SK-N-SH treated with all-trans-retinoic acid at 6 μM for 48 hours (cell line): ENCODE results near the gene SOCS1.

Experiments
- ATAC-seq: fragments of 200-7000 bp; cut with Tn5 transposase; 3 replicates; pipeline ENCODE4 v1.9.1; 2020; ENCODE audit warnings: mild to moderate bottlenecking, moderate library complexity
- ARNTL ChIP-seq: fragments of 450-650 bp; formaldehyde crosslinking; IDR thresholded peaks from 2 replicates; pipeline ENCODE4 v1.5.0; 2020; ENCODE audit warnings: low read depth, mild to moderate bottlenecking, moderate library complexity, borderline replicate concordance
- BACH2 ChIP-seq: fragments of 250-450 bp; sonication (Bioruptor Pico); IDR thresholded peaks from 2 replicates; pipeline ENCODE4 v1.9.0; 2021; ENCODE audit warnings: mild to moderate bottlenecking, borderline replicate concordance
- CREB5 ChIP-seq: fragments of 250-450 bp; sonication (Bioruptor Pico); IDR thresholded peaks from 2 replicates; pipeline ENCODE4 v1.5.1; 2020; ENCODE audit warnings: low read depth, mild to moderate bottlenecking, moderate library complexity
- CSDC2 ChIP-seq: fragments of 250-450 bp; sonication (Bioruptor Pico); IDR thresholded peaks from 2 replicates; pipeline ENCODE4 v1.5.0; 2020; ENCODE audit warnings: mild to moderate bottlenecking, moderate library complexity
- CSRNP3 ChIP-seq: fragments of 250-450 bp; sonication (Bioruptor Pico); IDR thresholded peaks from 2 replicates; pipeline ENCODE4 v1.5.1; 2021; ENCODE audit warnings: mild to moderate bottlenecking, moderate library complexity
- ESRRG ChIP-seq: fragments of 250-450 bp; sonication (Bioruptor Pico); IDR thresholded peaks from 2 replicates; pipeline ENCODE4 v1.6.1; 2021; ENCODE audit warnings: mild to moderate bottlenecking
- GLIS3 ChIP-seq: fragments of 250-450 bp; sonication (Bioruptor Pico); IDR thresholded peaks from 2 replicates; pipeline ENCODE4 v1.5.0; 2020; ENCODE audit warnings: mild to moderate bottlenecking, moderate library complexity
- ISL1 ChIP-seq: fragments of 250-450 bp; sonication (Bioruptor Pico); IDR thresholded peaks from 2 replicates; pipeline ENCODE4 v2.1.2; 2022; ENCODE audit warnings: mild to moderate bottlenecking, moderate library complexity
- OSR1 ChIP-seq: fragments of 250-450 bp; sonication (Bioruptor Pico); IDR thresholded peaks from 2 replicates; pipeline ENCODE4 v1.8.0; 2022; ENCODE audit warnings: moderate library complexity, mild to moderate bottlenecking, inconsistent platforms
- PATZ1 ChIP-seq: fragments of 250-450 bp; sonication (Bioruptor Pico); IDR thresholded peaks from 2 replicates; pipeline ENCODE4 v1.8.0; 2020; ENCODE audit warnings: mild to moderate bottlenecking, moderate library complexity, borderline replicate concordance
- RARB ChIP-seq: fragments of 250-450 bp; sonication (Bioruptor Pico); IDR thresholded peaks from 2 replicates; pipeline ENCODE4 v1.8.0; 2021; ENCODE audit warnings: mild to moderate bottlenecking, moderate library complexity
- SNAI2 ChIP-seq: fragments of 250-450 bp; sonication (Bioruptor Pico); IDR thresholded peaks from 2 replicates; pipeline ENCODE4 v1.5.0; 2020; ENCODE audit warnings: mild to moderate bottlenecking, moderate library complexity
- TCF4 ChIP-seq: fragments of 250-450 bp; sonication (Bioruptor Pico); IDR thresholded peaks from 2 replicates; pipeline ENCODE4 v1.8.0; 2021; ENCODE audit warnings: mild to moderate bottlenecking, moderate library complexity, borderline replicate concordance
- TOX ChIP-seq: fragments of 250-450 bp; sonication (Bioruptor Pico); IDR thresholded peaks from 2 replicates; pipeline ENCODE4 v1.8.0; 2021; ENCODE audit warnings: mild to moderate bottlenecking, moderate library complexity, borderline replicate concordance
- TSHZ2 ChIP-seq: fragments of 250-450 bp; sonication (Bioruptor Pico); IDR thresholded peaks from 2 replicates; pipeline ENCODE4 v1.5.0; 2020; ENCODE audit warnings: mild to moderate bottlenecking, moderate library complexity
- ZC3H10 ChIP-seq: fragments of 250-450 bp; sonication (Bioruptor Pico); IDR thresholded peaks from 2 replicates; pipeline ENCODE4 v1.5.1; 2021; ENCODE audit warnings: mild to moderate bottlenecking, moderate library complexity
- ZFP3 ChIP-seq: fragments of 250-450 bp; sonication (Bioruptor Pico); IDR thresholded peaks from 2 replicates; pipeline ENCODE4 v1.5.0; 2020; ENCODE audit warnings: mild to moderate bottlenecking, moderate library complexity
- ZFP30 ChIP-seq: fragments of 450-650 bp; formaldehyde crosslinking; IDR thresholded peaks from 2 replicates; pipeline ENCODE4 v1.5.0; 2022; ENCODE audit warnings: mild to moderate bottlenecking, moderate library complexity
- ZNF565 ChIP-seq: fragments of 450-650 bp; formaldehyde crosslinking; conservative IDR thresholded peaks from 2 replicates; pipeline ENCODE4 v1.5.0; 2020; ENCODE audit warnings: low read depth, mild to moderate bottlenecking, moderate library complexity
- ZNF70 ChIP-seq: fragments of 450-650 bp; formaldehyde crosslinking; IDR thresholded peaks from 2 replicates; pipeline ENCODE4 v1.5.0; 2020; ENCODE audit warnings: mild to moderate bottlenecking, moderate library complexity
- ZNF8 ChIP-seq: fragments of 450-650 bp; formaldehyde crosslinking; IDR thresholded peaks from 2 replicates; pipeline ENCODE4 v1.5.0; 2020; ENCODE audit warnings: mild to moderate bottlenecking, moderate library complexity

Gene SOCS1

GRCh38 chr16:11250091-11250785, 5.8 kb downstream of the SOCS1 start:
- TF ChIP-seq ESRRG (no peak), ZFP30 (CRISPR knock-in tag) (no peak), PATZ1 (no peak), TCF4 (CRISPR knock-in tag) (no peak), CSDC2 (CRISPR knock-in tag) (no peak), ZFP3 (CRISPR knock-in tag) (no peak), TOX (CRISPR knock-in tag) (no peak), ZNF8 (CRISPR knock-in tag) (no peak), BACH2 (CRISPR knock-in tag) (no peak), GLIS3 (CRISPR knock-in tag) (no peak), ZNF565 (CRISPR knock-in tag) (no peak), OSR1 (no peak), ISL1 (CRISPR knock-in tag) (no peak), CREB5 (CRISPR knock-in tag) (no peak), ZC3H10 (CRISPR knock-in tag) (no peak), ARNTL (CRISPR knock-in tag) (no peak), SNAI2 (CRISPR knock-in tag) (no peak), TSHZ2 (CRISPR knock-in tag) (no peak), RARB (CRISPR knock-in tag) (no peak)
- ATAC-seq, result peak; percentile 36

- ATAC-seq, result peak; percentile 13; the same call in 2 of the 3 replicates
- TF ChIP-seq ESRRG (no peak), ARNTL (CRISPR knock-in tag) (no peak), PATZ1 (no peak), RARB (CRISPR knock-in tag) (no peak), BACH2 (CRISPR knock-in tag) (no peak), TCF4 (CRISPR knock-in tag) (no peak), CREB5 (CRISPR knock-in tag) (no peak), ZFP3 (CRISPR knock-in tag) (no peak), CSRNP3 (no peak), SNAI2 (CRISPR knock-in tag) (no peak), ZNF8 (CRISPR knock-in tag) (no peak), OSR1 (no peak), ZNF70 (CRISPR knock-in tag) (no peak), ZNF565 (CRISPR knock-in tag) (no peak), TOX (CRISPR knock-in tag) (no peak), CSDC2 (CRISPR knock-in tag) (no peak)
These were observed 6.6 kb downstream of the SOCS1 start for GRCh38 chr16:11249233-11250061.
